B cell (primary cell): ENCODE results near the gene RASGEF1C. TPM values are rescaled to one million over a fixed set of nuclear protein-coding genes. Genes with fewer than 3 reads are reported as not detected.

ENCODE experiments used
- ATAC-seq: fragments of 200-7000 bp; cut with Tn5 transposase; one replicate; pipeline ENCODE4 v1.10.0; 2021; ENCODE audit warnings: low read depth, mild to moderate bottlenecking, moderate number of reproducible peaks, moderate library complexity
- CTCF ChIA-PET: fragments of 350-600 bp; sonication (Branson Sonifier 250); formaldehyde crosslinking; loops from one replicate; lab custom pipeline; 2021; ENCODE audit warnings: antibody characterized with exemption, inconsistent platforms; lab: Charles Lee
- POLR2A ChIA-PET: fragments of 350-600 bp; sonication (Branson Sonifier 250); formaldehyde crosslinking; loops from one replicate; lab custom pipeline; 2021; ENCODE audit warnings: antibody characterized with exemption; lab: Charles Lee
- DNase-seq: peaks from one replicate; pipeline ENCODE4 v3.0.0; 2013
- H2AFZ ChIP-seq: 2 replicates; pipeline ENCODE4 v1.6.1; 2012; ENCODE audit warnings: mild to moderate bottlenecking, low read depth, low read length; ENCODE audit not compliant: insufficient read depth, poor library complexity, severe bottlenecking
- H3K27ac ChIP-seq, 2 donors: 1 replicate in 1 of 2; 2 replicates in 1 of 2; pipeline ENCODE4 v1.5.1; 2012 to 2013; ENCODE audit warnings: low read length in 2 of 2, mild to moderate bottlenecking in 2 of 2, moderate library complexity in 1 of 2
- H3K27me3 ChIP-seq, 4 experiments: fragments of 200-600 bp in 1 of 4; sonication (generic) in 1 of 4; replicated peaks in 1 of 4; 1 replicate in 2 of 4; 2 replicates in 2 of 4; pipeline versions ENCODE4 v1.6.1 to v1.7.0; 2013 to 2016; ENCODE audit warnings: low read length in 3 of 4, mild to moderate bottlenecking in 2 of 4, mixed read lengths in 1 of 4, moderate library complexity in 1 of 4; ENCODE audit not compliant: insufficient read depth in 4 of 4, control insufficient read depth in 3 of 4; ENCODE audit errors: control extremely low read depth in 1 of 4
- H3K36me3 ChIP-seq, 2 experiments: replicated peaks in 1 of 2; 1 replicate in 1 of 2; 2 replicates in 1 of 2; pipeline versions ENCODE4 v1.6.1 to v1.7.1; 2013; ENCODE audit warnings: low read length in 1 of 2; ENCODE audit not compliant: insufficient read depth in 2 of 2, control insufficient read depth in 1 of 2; ENCODE audit errors: control extremely low read depth in 1 of 2, extremely low read depth in 1 of 2
- H3K4me1 ChIP-seq, 2 donors: fragments of 200-600 bp in 1 of 2; sonication (generic) in 1 of 2; 1 replicate in 1 of 2; 2 replicates in 1 of 2; pipeline versions ENCODE4 v1.5.1 to v1.6.1; 2013 to 2017; ENCODE audit warnings: low read length in 2 of 2; ENCODE audit not compliant: control insufficient read depth in 2 of 2, insufficient read depth in 2 of 2
- H3K4me2 ChIP-seq: replicated peaks from 2 replicates; pipeline ENCODE3; 2012; ENCODE audit warnings: mild to moderate bottlenecking, low read depth, low read length; ENCODE audit not compliant: poor library complexity, severe bottlenecking
- H3K4me3 ChIP-seq, 5 experiments: fragments of 200-600 bp in 1 of 5; sonication (generic) in 1 of 5; 1 replicate in 3 of 5; 2 replicates in 2 of 5; pipeline versions ENCODE4 v1.5.1 to v1.7.0; 2011 to 2016; ENCODE audit warnings: low read length in 4 of 5, mild to moderate bottlenecking in 4 of 5, low read depth in 2 of 5, control low read depth in 1 of 5, moderate library complexity in 1 of 5; ENCODE audit not compliant: insufficient read depth in 1 of 5; ENCODE audit errors: control extremely low read depth in 1 of 5, extremely low read depth in 1 of 5
- H3K79me2 ChIP-seq: fragments of 200-600 bp; sonication (generic); one replicate; pipeline ENCODE4 v1.6.0; 2016; ENCODE audit warnings: low read length; ENCODE audit not compliant: control insufficient read depth, insufficient read depth
- H3K9ac ChIP-seq: fragments of 200-600 bp; sonication (generic); 2 replicates; pipeline ENCODE4 v1.6.1; 2017; ENCODE audit warnings: mild to moderate bottlenecking, low read length, moderate library complexity
- H3K9me3 ChIP-seq, 3 donors: one replicate each; pipeline versions ENCODE4 v1.6.1 to v1.7.1; 2013; ENCODE audit warnings: low read length in 2 of 3; ENCODE audit not compliant: control insufficient read depth in 2 of 3, insufficient read depth in 1 of 3; ENCODE audit errors: control extremely low read depth in 1 of 3
- H4K20me1 ChIP-seq: 2 replicates; pipeline ENCODE4 v1.6.0; 2012; ENCODE audit warnings: mild to moderate bottlenecking, low read length; ENCODE audit not compliant: insufficient read depth, control insufficient read depth, poor library complexity, severe bottlenecking
- H3K27ac Mint-ChIP-seq: one replicate; pipeline ENCODE4 v1.8.0; 2021; ENCODE audit warnings: mixed read lengths
- H3K27me3 Mint-ChIP-seq: one replicate; pipeline ENCODE4 v1.8.0; 2021; ENCODE audit warnings: mixed read lengths
- H3K4me1 Mint-ChIP-seq: one replicate; pipeline ENCODE4 v1.8.0; 2021; ENCODE audit warnings: mixed read lengths
- H3K4me3 Mint-ChIP-seq: one replicate; pipeline ENCODE4 v1.8.0; 2021; ENCODE audit warnings: mixed read lengths
- H3K9me3 Mint-ChIP-seq: one replicate; pipeline ENCODE4 v1.8.0; 2022; ENCODE audit warnings: mixed read lengths; ENCODE audit not compliant: insufficient read depth
- CTCF ChIP-seq: fragments of 200-600 bp; IDR thresholded peaks from one replicate; pipeline ENCODE4 v1.8.0; 2022; ENCODE audit warnings: antibody characterized with exemption, mild to moderate bottlenecking
- EZH2 ChIP-seq: IDR thresholded peaks from 2 replicates; pipeline ENCODE4 v1.6.1; 2012; ENCODE audit warnings: borderline replicate concordance, low read depth, mild to moderate bottlenecking, moderate library complexity, low read length; ENCODE audit not compliant: insufficient read depth, poor library complexity, severe bottlenecking
- WGBS: methylation state at CpG from one replicate; pipeline ENCODE4 v1.1.5; 2013; ENCODE audit warnings: missing lambda C conversion rate; ENCODE audit not compliant: insufficient coverage; 5-methylcytosine and 5-hydroxymethylcytosine counted together
- intact Hi-C: fragments of 100-400 bp; cut with micrococcal nuclease; formaldehyde crosslinking; loops from one replicate; pipeline ENCODE4 v1.10.0; 2022
- polyA plus RNA-seq: library from polyadenylated mRNA; depleted of rRNA; stranded (reverse); fragments of >200 nt; gene quantifications from 2 replicates; pipeline ENCODE4 v1.2.3, GENCODE V29; 2012
- total RNA-seq, 2 donors: library from RNA; stranded (reverse); fragments of 120-200 nt in 1 of 2; gene quantifications; 1 replicate in 1 of 2; 2 replicates in 1 of 2; pipeline versions ENCODE4 v1.2.3 to v1.2.4, GENCODE V29; 2013 to 2022

Gene RASGEF1C
- total and polyA plus RNA-seq, 2 donors (not counting 1 experiment from before 2014, with no cell fraction given): not detected

DNA sequence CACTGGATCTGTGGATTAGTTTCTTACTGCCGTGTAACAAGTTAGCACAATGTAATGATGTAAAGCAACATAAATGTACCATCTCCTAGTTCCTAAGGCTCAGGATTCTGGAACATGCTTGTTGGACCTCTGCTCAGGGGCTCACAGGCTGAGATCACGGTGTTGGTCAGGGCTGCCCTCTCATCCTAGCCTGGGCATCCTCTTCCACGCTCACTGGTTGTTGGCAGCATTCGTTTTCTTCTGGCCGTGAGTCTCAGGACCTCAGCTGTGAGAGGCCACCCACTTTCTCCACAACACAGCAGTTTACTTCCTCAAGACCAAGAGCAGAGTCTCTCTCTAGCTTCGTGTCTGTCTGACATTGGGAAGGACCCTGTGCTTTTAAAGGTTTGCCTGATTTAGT is 17.3 kb downstream of the RASGEF1C start:
- H3K4me2 ChIP-seq: no peak overlapping the region
- ChIA-PET POLR2A (no interaction called here), CTCF (no interaction called here)
- ATAC-seq (no peak), DNase-seq (no peak)
- Mint-ChIP-seq H3K4me3 (no peak overlapping the region), H3K9me3 (no peaks in the 10 kb centered on the region), H3K27me3 (peaks cover 16% of the 10 kb centered on the region), H3K27ac (no peak overlapping the region), H3K4me1 (no peaks in the 10 kb centered on the region)
- WGBS: 76% methylated on average over 6 of the region's 6 CpGs
- no peaks in the 10 kb centered on the region for H4K20me1 ChIP-seq
- no peak overlapping the region for H3K27ac ChIP-seq
- H3K36me3 ChIP-seq: no peaks in the 10 kb centered on the region
- no peak overlapping the region for H2AFZ ChIP-seq
- no peak overlapping the region for H3K4me3 ChIP-seq
- peaks cover 0 to 5% (median 3%) of the 10 kb centered on the region in 3 donors for H3K9me3 ChIP-seq
- intact Hi-C loops: no loop called here
- H3K79me2 ChIP-seq: no peaks in the 10 kb centered on the region
- TF ChIP-seq EZH2: no peak
- no peak for TF ChIP-seq CTCF
- no peaks in the 10 kb centered on the region for H3K4me1 ChIP-seq
- no peaks in the 10 kb centered on the region for H3K27me3 ChIP-seq
- H3K9ac ChIP-seq: no peak overlapping the region

GRCh38 chr5:180187767-180188166 is 21.2 kb downstream of the RASGEF1C start:
- ATAC-seq (no peak), DNase-seq (no peak)
- no peaks in the 10 kb centered on the region for H3K27me3 ChIP-seq
- no peak overlapping the region for H3K9ac ChIP-seq
- no CpG with 5 or more reads among the region's 2 CpGs for WGBS
- H4K20me1 ChIP-seq: no peaks in the 10 kb centered on the region
- TF ChIP-seq EZH2: no peak
- no peak for TF ChIP-seq CTCF
- peaks cover 0 to 20% (median 3%) of the 10 kb centered on the region in 3 donors for H3K9me3 ChIP-seq
- POLR2A ChIA-PET: no interaction called here
- H2AFZ ChIP-seq: no peak overlapping the region
- intact Hi-C loops: no loop called here
- no peaks in the 10 kb centered on the region for H3K4me1 ChIP-seq
- H3K4me3 ChIP-seq: no peak overlapping the region
- CTCF ChIA-PET: no interaction called here
- H3K27me3 Mint-ChIP-seq: peaks cover 16% of the 10 kb centered on the region
- H3K9me3 Mint-ChIP-seq: no peaks in the 10 kb centered on the region
- no peak overlapping the region for H3K4me3 Mint-ChIP-seq
- no peak overlapping the region for H3K27ac ChIP-seq
- H3K4me2 ChIP-seq: no peak overlapping the region
- no peaks in the 10 kb centered on the region for H3K79me2 ChIP-seq
- H3K27ac Mint-ChIP-seq: no peak overlapping the region
- no peaks in the 10 kb centered on the region for H3K4me1 Mint-ChIP-seq
- no peaks in the 10 kb centered on the region for H3K36me3 ChIP-seq
